Liver (tissue), 9 donors: ENCODE measurements around the gene TMEM242. TPM values are rescaled to one million over a fixed set of nuclear protein-coding genes. Genes with fewer than 3 reads are reported as not detected.
A peak's percentile ranks its signal among the peaks of the same experiment; 100 is the strongest.

Source experiments
- DNase-seq: peaks from one replicate; pipeline ENCODE4 v3.0.0-alpha.2; 2017; ENCODE audit warnings: low spot score
- H3K27ac ChIP-seq, 2 donors: one replicate each; pipeline ENCODE4 v1.7.0; 2013; ENCODE audit warnings: inconsistent platforms in 2 of 2, low read length in 2 of 2, control low read depth in 1 of 2, low read depth in 1 of 2, mild to moderate bottlenecking in 1 of 2
- H3K27me3 ChIP-seq, 4 donors: one replicate each; pipeline versions ENCODE4 v1.6.1 to v1.7.0; 2013; ENCODE audit warnings: low read length in 3 of 4, inconsistent platforms in 1 of 4, mild to moderate bottlenecking in 1 of 4, moderate library complexity in 1 of 4; ENCODE audit not compliant: control insufficient read depth in 4 of 4, insufficient read depth in 4 of 4
- H3K36me3 ChIP-seq, 4 donors: one replicate each; pipeline versions ENCODE4 v1.6.1 to v1.7.0; 2013; ENCODE audit warnings: low read length in 3 of 4, mild to moderate bottlenecking in 3 of 4, low read depth in 1 of 4, moderate library complexity in 1 of 4; ENCODE audit not compliant: control insufficient read depth in 4 of 4, insufficient read depth in 3 of 4
- H3K4me1 ChIP-seq, 4 donors: one replicate each; pipeline versions ENCODE4 v1.6.1 to v1.7.0; 2013; ENCODE audit warnings: low read length in 3 of 4, mild to moderate bottlenecking in 3 of 4, moderate library complexity in 1 of 4; ENCODE audit not compliant: control insufficient read depth in 4 of 4, insufficient read depth in 4 of 4
- H3K4me3 ChIP-seq, 3 donors: one replicate each; pipeline versions ENCODE4 v1.6.1 to v1.7.0; 2013; ENCODE audit warnings: low read length in 3 of 3, control low read depth in 1 of 3, low read depth in 1 of 3, mild to moderate bottlenecking in 1 of 3
- H3K9ac ChIP-seq, 2 donors: one replicate each; pipeline ENCODE4 v1.7.0; 2013; ENCODE audit warnings: low read length in 2 of 2, mild to moderate bottlenecking in 2 of 2, moderate library complexity in 2 of 2, control low read depth in 1 of 2, low read depth in 1 of 2
- H3K9me3 ChIP-seq, 4 donors: one replicate each; pipeline versions ENCODE4 v1.6.1 to v1.7.0; 2013; ENCODE audit warnings: low read length in 3 of 4; ENCODE audit not compliant: control insufficient read depth in 4 of 4
- ATF3 ChIP-seq: IDR thresholded peaks from 2 replicates; pipeline ENCODE4 v1.6.1; 2016; ENCODE audit warnings: antibody characterized with exemption
- CTCF ChIP-seq: fragments of 150-350 bp; IDR thresholded peaks from 2 replicates; pipeline ENCODE4 v1.5.1; 2017; ENCODE audit warnings: improper control_type of control experiment, low read depth, low read length; ENCODE audit not compliant: missing input control
- EGR1 ChIP-seq, 2 donors: IDR thresholded peaks; 2 replicates each; pipeline ENCODE4 v1.6.1; 2016 to 2018; ENCODE audit warnings: antibody characterized with exemption in 2 of 2, low read depth in 2 of 2
- FOXA1 ChIP-seq: IDR thresholded peaks from 2 replicates; pipeline ENCODE4 v1.6.1; 2016; ENCODE audit warnings: antibody characterized with exemption
- FOXA2 ChIP-seq: IDR thresholded peaks from 2 replicates; pipeline ENCODE4 v1.6.1; 2016; ENCODE audit warnings: antibody characterized with exemption
- GABPA ChIP-seq, 2 donors: IDR thresholded peaks in 1 of 2; conservative IDR thresholded peaks in 1 of 2; 2 replicates each; pipeline ENCODE4 v1.6.1; 2016; ENCODE audit warnings: antibody characterized with exemption in 2 of 2, mild to moderate bottlenecking in 1 of 2, moderate library complexity in 1 of 2
- HNF4A ChIP-seq, 2 donors: conservative IDR thresholded peaks; 2 replicates each; pipeline ENCODE4 v1.6.1; 2016; ENCODE audit warnings: antibody characterized with exemption in 2 of 2, mild to moderate bottlenecking in 2 of 2
- HNF4G ChIP-seq: IDR thresholded peaks from 2 replicates; pipeline ENCODE4 v1.6.1; 2016; ENCODE audit warnings: antibody characterized with exemption
- JUND ChIP-seq, 2 donors: IDR thresholded peaks; 2 replicates each; pipeline ENCODE4 v1.6.1; 2016; ENCODE audit warnings: antibody characterized with exemption in 2 of 2
- MAX ChIP-seq: IDR thresholded peaks from 2 replicates; pipeline ENCODE4 v1.6.1; 2016; ENCODE audit warnings: antibody characterized with exemption
- NR2F2 ChIP-seq: IDR thresholded peaks from 2 replicates; pipeline ENCODE4 v1.6.1; 2016; ENCODE audit warnings: antibody characterized with exemption
- RAD21 ChIP-seq, 2 donors: IDR thresholded peaks; 2 replicates each; pipeline ENCODE4 v1.6.1; 2016; ENCODE audit warnings: antibody characterized with exemption in 2 of 2, mild to moderate bottlenecking in 2 of 2
- REST ChIP-seq: IDR thresholded peaks from 2 replicates; pipeline ENCODE4 v1.6.1; 2016; ENCODE audit warnings: antibody characterized with exemption, mild to moderate bottlenecking
- RXRA ChIP-seq, 2 donors: IDR thresholded peaks; 2 replicates each; pipeline ENCODE4 v1.6.1; 2017 to 2018; ENCODE audit warnings: antibody characterized with exemption in 2 of 2, mild to moderate bottlenecking in 1 of 2
- SP1 ChIP-seq: IDR thresholded peaks from 2 replicates; pipeline ENCODE4 v1.6.1; 2018; ENCODE audit warnings: antibody characterized with exemption, mild to moderate bottlenecking
- TAF1 ChIP-seq: conservative IDR thresholded peaks from 2 replicates; pipeline ENCODE4 v1.6.1; 2016; ENCODE audit warnings: antibody characterized with exemption, mild to moderate bottlenecking
- YY1 ChIP-seq: IDR thresholded peaks from 2 replicates; pipeline ENCODE4 v1.6.1; 2016; ENCODE audit warnings: antibody characterized with exemption, mild to moderate bottlenecking
- ZBTB33 ChIP-seq: IDR thresholded peaks from 2 replicates; pipeline ENCODE4 v1.6.1; 2016; ENCODE audit warnings: antibody characterized with exemption
- WGBS: extraction: QIAGEN DNeasy Blood & Tissue Kit; methylation state at CpG from one replicate; pipeline ENCODE4 v1.1.7; 2013; 5-methylcytosine and 5-hydroxymethylcytosine counted together
- polyA plus RNA-seq, 2 donors: library from polyadenylated mRNA; stranded (reverse) in 1 of 2; unstranded in 1 of 2; fragments of 200-250 nt in 1 of 2; fragments of >200 nt in 1 of 2; fragmentation: Nextera tagmentation in 1 of 2; extraction: Ambion mirVana in 1 of 2; gene quantifications; one replicate each; pipeline versions ENCODE4 v1.2.1 to v1.2.3, GENCODE V29; 2013 to 2015
- total RNA-seq, 2 donors: library from RNA; depleted of rRNA; stranded (reverse); fragments of >200 nt; gene quantifications; one replicate each; pipeline ENCODE4 v1.2.3, GENCODE V29; 2014
- donor health status: healthy.
- donor health status: healthy.
- donor health status: healthy.
- donor health status: healthy.
- donor health status: healthy.

Gene TMEM242
- total and polyA plus RNA-seq, 4 donors, result 3.7 to 10.2 (median 6.1) TPM

GRCh38 chr6:157268835-157269234 lies 54.5 kb downstream of the TMEM242 start:
- TF ChIP-seq ZBTB33 (no peak), RXRA (IDR thresholded peaks at IDR 0.05) (no peak), HNF4A (conservative IDR thresholded peaks at IDR 0.05) (no peak), RAD21 (IDR thresholded peaks at IDR 0.05) (no peak), MAX (no peak), FOXA2 (no peak), FOXA1 (no peak), YY1 (no peak), TAF1 (no peak), NR2F2 (no peak), EGR1 (IDR thresholded peaks at IDR 0.05; ENCODE audit: low read depth in 2 of 2) (no peak), REST (no peak), JUND (IDR thresholded peaks at IDR 0.05) (no peak), GABPA (IDR thresholded peaks at IDR 0.05 in 1 of 2, conservative IDR thresholded peaks at IDR 0.05 in 1 of 2) (no peak), SP1 (no peak), ATF3 (no peak), HNF4G (no peak), CTCF (no peak)
- Histone ChIP-seq H3K4me3 (no peak overlapping the region), H3K27me3 (no peaks in the 10 kb centered on the region), H3K36me3 (no peaks in the 10 kb centered on the region), H3K9ac (no peak overlapping the region), H3K4me1 (peaks cover 0 to 16% (median 0%) of the 10 kb centered on the region in 4 donors), H3K9me3 (no peaks in the 10 kb centered on the region), H3K27ac (peak overlapping the region; percentile 57 to 60)
- no peak for DNase-seq
- 78% methylated on average over 6 of the region's 6 CpGs for WGBS
